ENCODE measurements around the gene SPG7. TPM values are rescaled to one million over a fixed set of nuclear protein-coding genes. Genes with fewer than 3 reads are reported as not detected.
A peak's percentile ranks its signal among the peaks of the same experiment; 100 is the strongest.

Gene SPG7
- total RNA-seq, 1 experiment from 2014 or later: 131 TPM

DNA sequence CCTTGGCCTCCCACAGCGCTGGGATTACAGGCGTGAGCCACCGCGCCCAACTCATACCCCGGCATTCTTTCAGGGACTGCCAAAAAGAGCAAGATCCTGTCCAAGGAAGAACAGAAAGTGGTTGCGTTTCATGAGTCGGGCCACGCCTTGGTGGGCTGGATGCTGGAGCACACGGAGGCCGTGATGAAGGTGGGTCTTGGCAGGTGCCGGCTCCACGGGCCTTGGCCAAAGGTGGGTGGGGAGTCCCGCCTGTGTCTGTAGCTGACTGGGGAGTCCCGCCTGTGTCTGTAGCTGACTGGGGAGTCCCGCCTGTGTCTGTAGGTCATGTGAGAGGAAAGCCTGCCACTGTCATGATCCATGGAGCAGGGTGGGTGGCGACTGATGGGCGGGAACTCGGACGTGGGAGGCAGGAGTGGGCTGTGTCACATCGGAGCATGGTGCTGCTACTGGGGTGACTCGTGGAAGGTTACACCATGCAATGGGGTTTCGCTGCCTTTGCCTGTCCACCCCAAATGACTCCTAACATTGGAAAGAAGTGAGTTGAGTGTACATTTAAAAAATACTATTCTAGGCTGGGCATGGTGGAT, 42.3 kb downstream of the SPG7 start:
- H3K4me1 ChIP-seq (replicated peaks): no peaks in the 10 kb centered on the region
- H3K27ac ChIP-seq: no peak overlapping the region
- H3K36me3 ChIP-seq: peaks cover 87% of the 10 kb centered on the region
- no peak overlapping the region for H3K4me3 ChIP-seq
- no peaks in the 10 kb centered on the region for H3K9me3 ChIP-seq (replicated peaks)
- DNase-seq (ENCODE audit: low read depth in 1 of 2, low spot score in 2 of 2): peak in 1 of 2 experiments; percentile 44
- no peaks in the 10 kb centered on the region for H3K27me3 ChIP-seq (replicated peaks)

DNA sequence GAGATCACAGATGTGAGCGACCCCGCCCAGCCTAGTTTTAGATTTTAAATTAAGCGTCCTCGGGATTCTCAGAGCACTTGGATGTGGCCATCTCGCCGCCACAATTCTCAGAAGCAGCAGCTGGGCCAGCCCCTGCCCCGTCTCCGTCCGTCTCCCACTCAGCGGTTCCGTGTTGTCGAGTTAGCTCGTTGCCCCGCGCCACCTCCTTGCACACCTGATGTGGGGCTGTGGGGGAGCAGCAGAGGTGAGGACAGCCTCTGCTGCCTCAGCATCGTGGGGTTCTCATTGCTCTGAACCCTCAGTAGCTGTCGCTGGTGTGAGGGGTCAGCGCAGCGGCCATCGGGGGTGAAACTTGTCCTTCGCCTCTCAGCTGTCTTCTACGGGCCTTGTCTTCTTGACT, 44.1 kb downstream of the SPG7 start:
- H3K4me3 ChIP-seq: no peak overlapping the region
- no peaks in the 10 kb centered on the region for H3K4me1 ChIP-seq (replicated peaks)
- DNase-seq (ENCODE audit: low read depth in 1 of 2, low spot score in 2 of 2): no peak
- peaks cover 88% of the 10 kb centered on the region for H3K36me3 ChIP-seq
- no peaks in the 10 kb centered on the region for H3K27me3 ChIP-seq (replicated peaks)
- no peaks in the 10 kb centered on the region for H3K9me3 ChIP-seq (replicated peaks)
- H3K27ac ChIP-seq: no peak overlapping the region

DNA sequence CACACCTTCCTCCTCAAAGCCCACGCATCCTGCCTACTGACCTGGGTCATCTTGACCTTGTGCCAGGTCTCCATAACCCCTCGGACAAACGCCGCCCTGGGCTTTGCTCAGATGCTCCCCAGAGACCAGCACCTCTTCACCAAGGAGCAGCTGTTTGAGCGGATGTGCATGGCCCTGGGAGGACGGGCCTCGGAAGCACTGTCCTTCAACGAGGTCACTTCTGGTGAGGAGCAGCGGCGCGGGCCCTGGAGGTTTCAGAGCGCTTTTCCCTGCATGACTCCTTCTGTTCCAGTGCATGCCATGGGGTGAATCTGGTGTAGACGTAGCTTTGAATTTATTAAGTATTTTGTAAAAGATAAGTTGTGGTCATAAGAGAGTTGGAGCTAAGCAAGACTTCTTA, 44.7 kb downstream of the SPG7 start:
- Histone ChIP-seq H3K4me3 (no peak overlapping the region), H3K4me1 (replicated peaks) (no peaks in the 10 kb centered on the region), H3K27me3 (replicated peaks) (no peaks in the 10 kb centered on the region), H3K9me3 (replicated peaks) (no peaks in the 10 kb centered on the region), H3K36me3 (peaks cover 88% of the 10 kb centered on the region), H3K27ac (no peak overlapping the region)
- DNase-seq (ENCODE audit: low read depth in 1 of 2, low spot score in 2 of 2): no peak

DNA sequence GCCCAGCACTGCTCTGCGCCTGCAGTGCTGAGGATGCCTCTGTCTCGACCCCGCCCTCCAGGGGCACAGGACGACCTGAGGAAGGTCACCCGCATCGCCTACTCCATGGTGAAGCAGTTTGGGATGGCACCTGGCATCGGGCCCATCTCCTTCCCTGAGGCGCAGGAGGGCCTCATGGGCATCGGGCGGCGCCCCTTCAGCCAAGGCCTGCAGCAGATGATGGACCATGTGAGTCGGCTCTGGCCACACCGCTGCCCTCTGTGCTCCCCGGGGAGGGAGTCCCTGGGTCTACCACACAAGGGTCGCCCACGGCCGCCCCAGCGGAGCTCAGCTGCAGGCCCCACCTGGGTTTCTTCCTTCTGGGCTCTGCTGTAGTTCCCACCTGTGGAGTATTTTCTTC, 45.5 kb downstream of the SPG7 start:
- Histone ChIP-seq H3K36me3 (peaks cover 81% of the 10 kb centered on the region), H3K27ac (no peak overlapping the region), H3K27me3 (replicated peaks) (no peaks in the 10 kb centered on the region), H3K4me3 (no peak overlapping the region), H3K9me3 (replicated peaks) (no peaks in the 10 kb centered on the region), H3K4me1 (replicated peaks) (peaks cover 2% of the 10 kb centered on the region)
- DNase-seq (ENCODE audit: low read depth in 1 of 2, low spot score in 2 of 2): peak in 1 of 2 experiments; percentile 45

DNA sequence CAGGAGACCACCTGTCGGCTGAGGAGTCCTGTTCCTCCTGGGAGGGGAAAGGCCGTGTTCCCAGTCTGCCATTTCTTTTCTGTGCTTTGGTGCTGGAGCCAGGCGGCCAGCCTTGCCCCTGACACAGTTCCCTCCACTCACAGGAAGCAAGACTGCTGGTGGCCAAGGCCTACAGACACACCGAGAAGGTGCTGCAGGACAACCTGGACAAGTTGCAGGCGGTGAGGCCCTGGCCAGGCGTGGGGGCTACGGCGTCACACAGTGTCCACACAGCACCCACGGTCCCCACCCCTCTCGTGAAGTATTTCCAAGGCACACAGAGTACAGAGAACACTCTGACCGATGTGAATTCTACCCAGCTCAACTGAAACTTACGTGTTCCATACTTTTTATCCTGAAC, 46.1 kb downstream of the SPG7 start:
- DNase-seq (ENCODE audit: low read depth in 1 of 2, low spot score in 2 of 2): no peak
- Histone ChIP-seq H3K4me3 (no peak overlapping the region), H3K27me3 (replicated peaks) (no peaks in the 10 kb centered on the region), H3K36me3 (peaks cover 75% of the 10 kb centered on the region), H3K9me3 (replicated peaks) (no peaks in the 10 kb centered on the region), H3K27ac (no peak overlapping the region), H3K4me1 (replicated peaks) (peaks cover 8% of the 10 kb centered on the region)

DNA sequence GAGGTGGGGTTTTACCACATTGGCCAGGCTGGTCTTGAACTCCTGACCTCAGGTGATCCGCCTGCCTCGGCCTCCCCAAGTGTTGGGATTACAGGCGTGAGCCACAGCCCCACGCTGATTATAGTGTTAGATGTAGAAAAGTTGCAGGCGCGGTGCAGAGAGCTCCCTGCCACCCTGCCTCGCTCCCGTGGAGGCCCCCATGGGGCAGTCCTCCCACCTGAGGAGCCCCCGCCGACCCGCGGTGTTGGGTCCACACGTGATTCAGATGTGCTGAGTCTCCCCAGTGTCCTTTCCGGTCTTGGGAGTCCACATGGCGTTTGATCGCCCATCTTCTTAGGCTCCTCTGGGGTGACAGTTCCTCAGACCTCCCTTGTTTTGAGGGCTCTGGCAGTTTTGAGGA, 47.1 kb downstream of the SPG7 start:
- H3K27me3 ChIP-seq (replicated peaks): no peaks in the 10 kb centered on the region
- H3K9me3 ChIP-seq (replicated peaks): no peaks in the 10 kb centered on the region
- no peak for DNase-seq (ENCODE audit: low read depth in 1 of 2, low spot score in 2 of 2)
- no peak overlapping the region for H3K27ac ChIP-seq
- H3K4me1 ChIP-seq (replicated peaks): peaks cover 13% of the 10 kb centered on the region
- H3K36me3 ChIP-seq: peaks cover 68% of the 10 kb centered on the region
- H3K4me3 ChIP-seq: no peak overlapping the region

DNA sequence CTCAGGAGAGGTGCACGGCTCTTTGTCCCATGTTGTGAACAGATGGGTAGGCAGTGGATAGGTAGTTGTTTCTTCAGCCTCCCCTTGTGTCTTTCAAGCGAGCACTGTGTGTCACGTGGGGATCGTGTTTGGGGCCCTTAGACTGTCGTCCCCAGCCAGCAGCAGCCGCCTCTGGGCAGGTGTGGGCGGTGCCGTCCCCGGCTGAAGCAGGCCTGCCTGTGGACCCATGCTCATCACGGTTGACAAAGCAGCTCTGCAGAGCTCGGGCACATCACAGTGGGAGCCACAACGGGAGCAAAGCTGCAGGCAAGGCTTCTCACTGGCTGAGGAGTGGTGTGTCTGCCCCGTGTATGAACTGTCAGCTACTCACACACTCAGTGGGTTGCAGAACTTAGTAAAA, 47.6 kb downstream of the SPG7 start:
- no peak overlapping the region for H3K4me3 ChIP-seq
- no peaks in the 10 kb centered on the region for H3K27me3 ChIP-seq (replicated peaks)
- peaks cover 13% of the 10 kb centered on the region for H3K4me1 ChIP-seq (replicated peaks)
- H3K36me3 ChIP-seq: peaks cover 65% of the 10 kb centered on the region
- H3K27ac ChIP-seq: no peak overlapping the region
- DNase-seq (ENCODE audit: low read depth in 1 of 2, low spot score in 2 of 2): no peak
- H3K9me3 ChIP-seq (replicated peaks): no peaks in the 10 kb centered on the region

DNA sequence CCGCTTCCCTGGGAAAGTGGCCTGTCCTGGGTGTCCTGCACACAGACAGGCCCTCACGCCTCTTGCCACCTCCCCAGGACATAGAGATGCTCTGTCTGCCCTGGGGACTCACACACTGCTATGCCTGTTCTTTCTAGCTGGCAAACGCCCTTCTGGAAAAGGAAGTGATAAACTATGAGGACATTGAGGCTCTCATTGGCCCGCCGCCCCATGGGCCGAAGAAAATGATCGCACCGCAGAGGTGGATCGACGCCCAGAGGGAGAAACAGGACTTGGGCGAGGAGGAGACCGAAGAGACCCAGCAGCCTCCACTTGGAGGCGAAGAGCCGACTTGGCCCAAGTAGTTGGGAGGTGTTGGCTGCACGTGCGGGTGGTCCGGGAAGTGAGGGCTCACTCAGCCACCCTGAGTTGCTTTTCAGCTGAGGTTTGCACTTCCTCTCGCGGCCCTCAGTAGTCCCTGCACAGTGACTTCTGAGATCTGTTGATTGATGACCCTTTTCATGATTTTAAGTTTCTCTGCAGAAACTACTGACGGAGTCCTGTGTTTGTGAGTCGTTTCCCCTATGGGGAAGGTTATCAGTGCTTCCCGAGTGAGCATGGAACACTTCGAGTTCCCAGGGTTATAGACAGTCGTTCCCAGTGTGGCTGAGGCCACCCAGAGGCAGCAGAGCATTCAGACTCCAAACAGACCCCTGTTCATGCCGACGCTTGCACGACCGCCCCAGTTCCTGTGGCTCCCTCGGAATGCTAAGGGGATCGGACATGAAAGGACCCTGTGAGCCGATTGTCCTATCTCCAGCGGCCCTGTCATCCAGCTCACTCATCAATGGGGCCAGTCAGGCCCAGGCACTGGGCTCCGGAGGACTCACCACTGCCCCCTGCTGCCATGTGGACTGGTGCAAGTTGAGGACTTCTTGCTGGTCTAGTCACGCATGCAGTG, 48.8 kb downstream of the SPG7 start:
- Histone ChIP-seq H3K9me3 (replicated peaks) (no peaks in the 10 kb centered on the region), H3K36me3 (peaks cover 65% of the 10 kb centered on the region), H3K27me3 (replicated peaks) (no peaks in the 10 kb centered on the region), H3K4me1 (replicated peaks) (peaks cover 23% of the 10 kb centered on the region), H3K4me3 (no peak overlapping the region), H3K27ac (no peak overlapping the region)
- DNase-seq (ENCODE audit: low read depth in 1 of 2, low spot score in 2 of 2): peak; percentile 46 to 85

DNA sequence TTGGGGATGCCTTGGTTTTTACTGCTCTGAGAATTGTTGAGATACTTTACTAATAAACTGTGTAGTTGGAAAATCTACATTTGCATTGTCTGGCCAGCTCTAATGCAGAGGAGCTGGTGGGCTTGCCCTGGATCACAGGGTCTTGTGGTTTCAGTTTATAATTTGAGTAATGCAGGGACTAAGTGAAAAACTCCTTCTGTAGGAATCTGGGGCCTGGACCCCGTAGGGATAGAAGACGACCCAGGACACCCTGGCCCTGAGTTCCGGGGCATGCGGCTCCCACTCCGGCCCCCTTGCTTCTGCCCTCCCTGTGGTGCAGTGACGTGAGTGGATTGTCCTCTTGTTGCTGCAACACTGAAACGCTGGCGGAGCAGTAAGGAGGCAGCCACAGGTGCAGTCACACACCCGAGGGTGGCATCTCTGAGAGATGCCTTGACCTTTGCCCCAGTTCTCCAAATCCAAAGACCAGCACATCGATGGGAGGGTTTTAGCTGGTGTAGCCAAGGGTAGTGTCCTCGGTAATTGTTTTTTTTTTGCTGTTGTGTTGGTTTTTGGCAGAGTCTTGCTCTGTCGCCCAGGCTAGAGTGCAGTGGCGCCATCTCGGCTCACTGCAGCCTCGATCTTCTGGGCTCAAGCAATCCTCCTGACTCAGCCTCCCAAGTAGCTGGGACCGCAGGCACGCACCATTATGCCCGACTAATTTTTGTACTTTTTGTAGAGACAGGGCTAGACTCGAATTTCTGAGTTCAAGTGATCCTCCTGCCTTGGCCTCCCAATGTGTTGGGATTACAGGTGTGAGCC, 49.7 kb downstream of the SPG7 start:
- Histone ChIP-seq H3K4me1 (replicated peaks) (peaks cover 27% of the 10 kb centered on the region), H3K4me3 (no peak overlapping the region), H3K27ac (no peak overlapping the region), H3K36me3 (peaks cover 65% of the 10 kb centered on the region), H3K27me3 (replicated peaks) (no peaks in the 10 kb centered on the region), H3K9me3 (replicated peaks) (no peaks in the 10 kb centered on the region)
- DNase-seq (ENCODE audit: low read depth in 1 of 2, low spot score in 2 of 2): no peak

DNA sequence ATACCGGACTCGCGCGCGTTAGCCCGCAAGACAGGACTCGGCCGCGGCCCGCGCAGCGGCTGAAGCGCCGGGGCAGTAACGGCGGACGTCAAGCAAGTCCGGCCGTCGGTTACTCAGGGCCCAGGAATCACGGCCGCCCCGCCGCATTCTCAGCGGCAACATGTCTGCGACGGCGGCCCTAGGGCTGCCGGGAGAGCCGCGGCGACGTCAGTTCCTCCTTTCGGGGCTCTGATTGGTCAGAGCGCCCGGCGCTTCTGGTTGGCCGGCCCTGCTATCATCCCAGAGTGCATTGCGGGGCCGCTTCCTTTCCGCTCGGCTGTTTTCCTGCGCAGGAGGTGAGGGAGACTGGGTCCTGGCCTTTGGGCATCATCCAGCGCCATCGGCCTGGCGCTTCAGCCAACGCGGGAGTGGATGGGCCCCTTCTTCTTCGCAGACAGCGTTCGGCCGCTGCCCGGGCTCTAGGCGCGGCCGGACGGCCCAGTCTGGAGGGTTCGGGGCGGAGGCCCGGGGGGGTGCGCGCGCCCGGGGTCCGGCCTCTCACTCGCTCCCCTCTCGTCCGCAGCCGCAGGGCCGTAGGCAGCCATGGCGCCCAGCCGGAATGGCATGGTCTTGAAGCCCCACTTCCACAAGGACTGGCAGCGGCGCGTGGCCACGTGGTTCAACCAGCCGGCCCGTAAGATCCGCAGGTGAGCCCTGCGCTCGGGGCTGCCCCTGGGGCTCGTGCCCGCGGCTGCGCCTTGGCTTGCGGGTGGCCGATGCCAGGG, 52.4 kb downstream of the SPG7 start, which contains the start of gene RPL13:
Gene RPL13 (plus strand): TSS at position 305 of the 764 bp plus-strand sequence. CDS start 278 bp downstream, at position 583.
- H3K27me3 ChIP-seq (replicated peaks): no peaks in the 10 kb centered on the region
- DNase-seq (ENCODE audit: low read depth in 1 of 2, low spot score in 2 of 2): peak; percentile 95 to 96
- peaks cover 71% of the 10 kb centered on the region for H3K36me3 ChIP-seq
- H3K4me3 ChIP-seq: peak within 1 kb of the TSS; percentile 90
- no peaks in the 10 kb centered on the region for H3K9me3 ChIP-seq (replicated peaks)
- peaks cover 39% of the 10 kb centered on the region for H3K4me1 ChIP-seq (replicated peaks)
- peak within 1 kb of the TSS; percentile 92 for H3K27ac ChIP-seq

DNA sequence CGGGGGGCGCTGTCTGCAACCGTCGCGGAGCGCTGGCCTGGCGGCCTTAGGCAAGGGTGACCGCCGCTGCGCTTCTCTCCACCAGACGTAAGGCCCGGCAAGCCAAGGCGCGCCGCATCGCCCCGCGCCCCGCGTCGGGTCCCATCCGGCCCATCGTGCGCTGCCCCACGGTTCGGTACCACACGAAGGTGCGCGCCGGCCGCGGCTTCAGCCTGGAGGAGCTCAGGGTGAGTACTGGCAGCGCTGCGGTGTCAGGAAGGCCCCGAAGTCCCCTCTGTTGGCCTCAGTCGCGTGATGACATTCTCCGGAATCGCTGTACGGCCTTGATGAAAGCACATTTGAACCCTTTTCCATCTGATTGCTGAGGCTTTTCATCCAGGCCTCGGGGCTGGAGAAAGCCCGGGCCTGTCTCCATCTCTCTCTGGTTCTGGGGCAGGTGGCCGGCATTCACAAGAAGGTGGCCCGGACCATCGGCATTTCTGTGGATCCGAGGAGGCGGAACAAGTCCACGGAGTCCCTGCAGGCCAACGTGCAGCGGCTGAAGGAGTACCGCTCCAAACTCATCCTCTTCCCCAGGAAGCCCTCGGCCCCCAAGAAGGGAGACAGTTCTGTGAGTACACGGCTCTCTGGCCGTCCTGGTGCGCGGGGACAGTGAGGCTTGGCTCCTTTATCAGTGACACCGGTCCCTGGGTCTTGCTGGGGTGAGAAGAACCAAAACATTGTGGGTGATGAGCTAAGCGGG, 53.1 kb downstream of the SPG7 start:
- H3K4me1 ChIP-seq (replicated peaks): peaks cover 44% of the 10 kb centered on the region

DNA sequence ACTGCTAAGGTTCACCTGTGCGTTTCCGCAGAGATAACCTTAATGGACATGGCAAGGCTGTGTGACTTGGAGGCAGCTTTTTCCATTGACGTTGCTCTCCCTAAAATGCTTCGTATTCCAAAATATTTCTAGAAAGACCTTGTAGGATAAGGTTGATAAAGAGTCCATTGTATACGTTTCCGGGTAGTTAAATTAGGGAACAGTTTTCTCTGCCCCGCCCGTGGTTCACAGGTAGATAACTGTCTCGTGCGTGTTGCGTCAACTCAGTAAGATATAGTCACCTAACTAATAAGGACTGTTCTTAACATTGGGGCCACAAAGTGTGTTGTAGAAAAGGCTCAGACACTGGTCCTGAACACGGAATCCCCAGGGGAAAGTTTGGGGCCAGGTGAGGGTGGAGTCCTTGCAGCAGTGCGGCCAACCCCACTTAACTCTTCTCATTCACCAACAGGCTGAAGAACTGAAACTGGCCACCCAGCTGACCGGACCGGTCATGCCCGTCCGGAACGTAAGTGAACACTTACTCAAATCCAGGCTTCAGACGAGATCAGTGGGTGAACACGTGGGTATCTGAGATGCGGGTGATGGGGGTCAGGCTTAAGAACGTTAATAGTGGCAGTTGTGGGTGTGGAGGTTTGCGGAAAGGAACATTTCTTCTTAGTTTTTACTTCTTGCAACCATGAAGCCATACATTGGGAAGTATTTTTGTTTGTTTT, 53.8 kb downstream of the SPG7 start:
- no peaks in the 10 kb centered on the region for H3K27me3 ChIP-seq (replicated peaks)
- H3K4me3 ChIP-seq: peak overlapping the region; percentile 90
- peaks cover 60% of the 10 kb centered on the region for H3K36me3 ChIP-seq
- DNase-seq (ENCODE audit: low read depth in 1 of 2, low spot score in 2 of 2): no peak
- H3K4me1 ChIP-seq (replicated peaks): peaks cover 44% of the 10 kb centered on the region
- no peak overlapping the region for H3K27ac ChIP-seq
- H3K9me3 ChIP-seq (replicated peaks): no peaks in the 10 kb centered on the region

More for the DNA sequence above, 53.1 kb downstream of the SPG7 start:
- H3K4me3 ChIP-seq: peak overlapping the region; percentile 90
- H3K36me3 ChIP-seq: peaks cover 64% of the 10 kb centered on the region
- peak overlapping the region; percentile 92 for H3K27ac ChIP-seq
- no peaks in the 10 kb centered on the region for H3K27me3 ChIP-seq (replicated peaks)
- DNase-seq (ENCODE audit: low read depth in 1 of 2, low spot score in 2 of 2): peak in 1 of 2 experiments; percentile 23
- no peaks in the 10 kb centered on the region for H3K9me3 ChIP-seq (replicated peaks)
